ENCODE data around the gene FRMD3. TPM values are rescaled to one million over a fixed set of nuclear protein-coding genes. Genes with fewer than 3 reads are reported as not detected.

Gene FRMD3
- total RNA-seq, 1 experiment from 2014 or later: 3.9 TPM

- H3K36me3 ChIP-seq (ENCODE audit: low read depth, low read length): no peaks in the 10 kb centered on the region
- BruUV-seq (replicated peaks): no TSS peak
- no peak overlapping the region for H3K4me3 ChIP-seq (ENCODE audit: low read length)
- ChIA-PET CTCF (interaction anchor here (0.6 kb wide), 1 partner anchor 154 kb away, joined by 3 read pairs; no protein-coding TSS in a partner anchor), POLR2A (ENCODE audit: unreplicated experiment) (no interaction called here)
- ATAC-seq: no peak
- no peak overlapping the region for H3K9ac ChIP-seq (ENCODE audit: low read length)
- H3K27ac ChIP-seq (ENCODE audit: low read length): no peak overlapping the region
- TF ChIP-seq EZH2phosphoT487 (IDR thresholded peaks at IDR 0.05; ENCODE audit: borderline replicate concordance, low read length) (no peak), CTCF (conservative IDR thresholded peaks at IDR 0.05; ENCODE audit: low read depth, low read length) (no peak), EZH2 (IDR thresholded peaks at IDR 0.05; ENCODE audit: low read length, unreplicated experiment) (no peak)
- intact Hi-C loops (cut with micrococcal nuclease): no loop called here
- H4K20me1 ChIP-seq (ENCODE audit: low read length): no peaks in the 10 kb centered on the region
- DNase-seq: no peak
- H3K4me2 ChIP-seq (ENCODE audit: low read length): no peak overlapping the region
- no peaks in the 10 kb centered on the region for H3K4me1 ChIP-seq (ENCODE audit: insufficient read depth, low read length)
- no peak overlapping the region for H2AFZ ChIP-seq (ENCODE audit: low read length)
- no peaks in the 10 kb centered on the region for H3K79me2 ChIP-seq (ENCODE audit: low read length)
- no peaks in the 10 kb centered on the region for H3F3A ChIP-seq (ENCODE audit: low read length, unreplicated experiment)
- H3K9me2 ChIP-seq (replicated peaks; ENCODE audit: low read length): no peaks in the 10 kb centered on the region
- H3K9me3 ChIP-seq (ENCODE audit: low read length): no peaks in the 10 kb centered on the region
- no peaks in the 10 kb centered on the region for H3K27me3 ChIP-seq (ENCODE audit: low read length)
Observed at GRCh38 chr9:83406921-83407320, 131.3 kb downstream of the FRMD3 start.

GRCh38 chr9:83405759-83406158 lies 132.4 kb downstream of the FRMD3 start:
- Histone ChIP-seq H3K4me3 (ENCODE audit: low read length) (no peak overlapping the region), H4K20me1 (ENCODE audit: low read length) (no peaks in the 10 kb centered on the region), H3K27me3 (ENCODE audit: low read length) (no peaks in the 10 kb centered on the region), H3K4me2 (ENCODE audit: low read length) (no peak overlapping the region), H3K9ac (ENCODE audit: low read length) (no peak overlapping the region), H3K27ac (ENCODE audit: low read length) (no peak overlapping the region), H3K79me2 (ENCODE audit: low read length) (no peaks in the 10 kb centered on the region), H2AFZ (ENCODE audit: low read length) (no peak overlapping the region), H3K9me2 (replicated peaks; ENCODE audit: low read length) (no peaks in the 10 kb centered on the region), H3F3A (ENCODE audit: low read length, unreplicated experiment) (no peaks in the 10 kb centered on the region), H3K36me3 (ENCODE audit: low read depth, low read length) (no peaks in the 10 kb centered on the region), H3K4me1 (ENCODE audit: insufficient read depth, low read length) (no peaks in the 10 kb centered on the region), H3K9me3 (ENCODE audit: low read length) (no peaks in the 10 kb centered on the region)
- TF ChIP-seq CTCF (conservative IDR thresholded peaks at IDR 0.05; ENCODE audit: low read depth, low read length): no peak
- TF ChIP-seq EZH2phosphoT487 (IDR thresholded peaks at IDR 0.05; ENCODE audit: borderline replicate concordance, low read length): no peak
- no peak for TF ChIP-seq EZH2 (IDR thresholded peaks at IDR 0.05; ENCODE audit: low read length, unreplicated experiment)
- intact Hi-C loops (cut with micrococcal nuclease): no loop called here
- DNase-seq: no peak
- no TSS peak for BruUV-seq (replicated peaks)
- ATAC-seq: no peak
- CTCF ChIA-PET: no interaction called here
- POLR2A ChIA-PET (ENCODE audit: unreplicated experiment): no interaction called here

GRCh38 chr9:83403527-83404238 lies 134.5 kb downstream of the FRMD3 start:
- Histone ChIP-seq H3K36me3 (ENCODE audit: low read depth, low read length) (no peaks in the 10 kb centered on the region), H3K27me3 (ENCODE audit: low read length) (no peaks in the 10 kb centered on the region), H2AFZ (ENCODE audit: low read length) (no peak overlapping the region), H3K9me3 (ENCODE audit: low read length) (no peaks in the 10 kb centered on the region), H3K9me2 (replicated peaks; ENCODE audit: low read length) (no peaks in the 10 kb centered on the region), H3K4me3 (ENCODE audit: low read length) (no peak overlapping the region), H3K4me2 (ENCODE audit: low read length) (no peak overlapping the region), H3K27ac (ENCODE audit: low read length) (no peak overlapping the region), H4K20me1 (ENCODE audit: low read length) (no peaks in the 10 kb centered on the region), H3K9ac (ENCODE audit: low read length) (no peak overlapping the region), H3K4me1 (ENCODE audit: insufficient read depth, low read length) (no peaks in the 10 kb centered on the region), H3K79me2 (ENCODE audit: low read length) (no peaks in the 10 kb centered on the region), H3F3A (ENCODE audit: low read length, unreplicated experiment) (no peaks in the 10 kb centered on the region)
- intact Hi-C loops (cut with micrococcal nuclease): no loop called here
- POLR2A ChIA-PET (ENCODE audit: unreplicated experiment): no interaction called here
- DNase-seq: no peak
- CTCF ChIA-PET: no interaction called here
- no peak; the same call in 1 of the 2 replicates for ATAC-seq
- no TSS peak for BruUV-seq (replicated peaks)
- TF ChIP-seq CTCF (conservative IDR thresholded peaks at IDR 0.05; ENCODE audit: low read depth, low read length) (no peak), EZH2 (IDR thresholded peaks at IDR 0.05; ENCODE audit: low read length, unreplicated experiment) (no peak), EZH2phosphoT487 (IDR thresholded peaks at IDR 0.05; ENCODE audit: borderline replicate concordance, low read length) (no peak)
